HG03442 (cell line): Measurements from ENCODE around the gene SEMA6D.

Source experiments
- ATAC-seq: cut with Tn5 transposase; IDR thresholded peaks from one replicate; pipeline ENCODE4 v1.9.1; 2021; ENCODE audit warnings: mild to moderate bottlenecking, moderate library complexity; ENCODE audit not compliant: unreplicated experiment

SEMA6D gene

GRCh38 chr15:47820747-47821319 lies 103.5 kb downstream of the SEMA6D start:
- no peak for ATAC-seq

GRCh38 chr15:47822048-47822447 lies 104.7 kb downstream of the SEMA6D start:
- no peak for ATAC-seq
